ENCODE results near the gene ADISSP.

Gene ADISSP

GRCh38 chr20:3728876-3729275, 38.7 kb downstream of the ADISSP start:
- H3K79me2 ChIP-seq (ENCODE audit: insufficient read depth, low read length) = no peaks in the 10 kb centered on the region
- H3K4me2 ChIP-seq (ENCODE audit: low read length) = no peak overlapping the region
- H3K9me2 ChIP-seq (ENCODE audit: low read depth, low read length) = no peaks in the 10 kb centered on the region

GRCh38 chr20:3728354-3728753, 39.2 kb downstream of the ADISSP start:
- Histone ChIP-seq H4K20me1 (ENCODE audit: insufficient read depth, low read length) (no peaks in the 10 kb centered on the region), H3K4me1 (ENCODE audit: insufficient read depth, low read length, severe bottlenecking) (no peaks in the 10 kb centered on the region), H3K4me3 (ENCODE audit: low read depth, low read length, poor library complexity, severe bottlenecking) (no peak overlapping the region), H3K36me3 (ENCODE audit: insufficient read depth, low read length) (no peaks in the 10 kb centered on the region), H3K79me2 (ENCODE audit: insufficient read depth, low read length) (no peaks in the 10 kb centered on the region), H3K9ac (ENCODE audit: low read length) (no peak overlapping the region), H2AFZ (ENCODE audit: low read length) (no peak overlapping the region), H3K4me2 (ENCODE audit: low read length) (no peak overlapping the region), H3K27me3 (ENCODE audit: insufficient read depth, low read length) (peaks cover 6% of the 10 kb centered on the region), H3F3A (ENCODE audit: insufficient read depth, low read length) (no peaks in the 10 kb centered on the region), H3K9me3 (ENCODE audit: low read length) (no peaks in the 10 kb centered on the region), H3K27ac (ENCODE audit: low read depth, low read length, poor library complexity, severe bottlenecking) (no peak overlapping the region), H3K9me2 (ENCODE audit: low read depth, low read length) (no peaks in the 10 kb centered on the region)
- no peak for TF ChIP-seq EZH2 (IDR thresholded peaks at IDR 0.05; ENCODE audit: borderline replicate concordance, low read length)
- no peak for TF ChIP-seq CTCF (IDR thresholded peaks at IDR 0.05; ENCODE audit: low read length)

More at GRCh38 chr20:3728876-3729275, 38.7 kb downstream of the ADISSP start:
- Histone ChIP-seq H3K9ac (ENCODE audit: low read length) (no peak overlapping the region), H2AFZ (ENCODE audit: low read length) (no peak overlapping the region), H3K4me3 (ENCODE audit: low read depth, low read length, poor library complexity, severe bottlenecking) (no peak overlapping the region), H3F3A (ENCODE audit: insufficient read depth, low read length) (no peaks in the 10 kb centered on the region), H3K27me3 (ENCODE audit: insufficient read depth, low read length) (peaks cover 6% of the 10 kb centered on the region), H4K20me1 (ENCODE audit: insufficient read depth, low read length) (no peaks in the 10 kb centered on the region), H3K9me3 (ENCODE audit: low read length) (no peaks in the 10 kb centered on the region), H3K4me1 (ENCODE audit: insufficient read depth, low read length, severe bottlenecking) (no peaks in the 10 kb centered on the region), H3K36me3 (ENCODE audit: insufficient read depth, low read length) (no peaks in the 10 kb centered on the region), H3K27ac (ENCODE audit: low read depth, low read length, poor library complexity, severe bottlenecking) (no peak overlapping the region)
- TF ChIP-seq EZH2 (IDR thresholded peaks at IDR 0.05; ENCODE audit: borderline replicate concordance, low read length) = no peak
- no peak for TF ChIP-seq CTCF (IDR thresholded peaks at IDR 0.05; ENCODE audit: low read length)

- Histone ChIP-seq H3K36me3 (ENCODE audit: insufficient read depth, low read length) (no peaks in the 10 kb centered on the region), H3K4me2 (ENCODE audit: low read length) (no peak overlapping the region), H3K9me3 (ENCODE audit: low read length) (no peaks in the 10 kb centered on the region), H4K20me1 (ENCODE audit: insufficient read depth, low read length) (no peaks in the 10 kb centered on the region), H3K9me2 (ENCODE audit: low read depth, low read length) (no peaks in the 10 kb centered on the region), H3K9ac (ENCODE audit: low read length) (no peak overlapping the region), H3K79me2 (ENCODE audit: insufficient read depth, low read length) (no peaks in the 10 kb centered on the region), H2AFZ (ENCODE audit: low read length) (no peak overlapping the region), H3K4me1 (ENCODE audit: insufficient read depth, low read length, severe bottlenecking) (no peaks in the 10 kb centered on the region), H3K27ac (ENCODE audit: low read depth, low read length, poor library complexity, severe bottlenecking) (no peak overlapping the region), H3K27me3 (ENCODE audit: insufficient read depth, low read length) (no peaks in the 10 kb centered on the region; the same call in none of the 2 replicates), H3F3A (ENCODE audit: insufficient read depth, low read length) (no peaks in the 10 kb centered on the region), H3K4me3 (ENCODE audit: low read depth, low read length, poor library complexity, severe bottlenecking) (no peak overlapping the region)
- TF ChIP-seq CTCF (IDR thresholded peaks at IDR 0.05; ENCODE audit: low read length) = no peak
- no peak for TF ChIP-seq EZH2 (IDR thresholded peaks at IDR 0.05; ENCODE audit: borderline replicate concordance, low read length)
Measured at GRCh38 chr20:3727401-3728021, 40.0 kb downstream of the ADISSP start.

Measured in OCI-LY1 (cell line).